ENCODE results near the gene TLE1. TPM values are rescaled to one million over a fixed set of nuclear protein-coding genes. Genes with fewer than 3 reads are reported as not detected.
A peak's percentile ranks its signal among the peaks of the same experiment; 100 is the strongest.

TLE1 gene
- total RNA-seq, 1 experiment from 2014 or later: 79.3 TPM

- Histone ChIP-seq H3K14ac (ENCODE audit: insufficient read depth, low read length) (no peak overlapping the region), H2BK5ac (ENCODE audit: insufficient read length, low read length) (no peak overlapping the region), H4K5ac (ENCODE audit: insufficient read length, low read depth, low read length) (no peak overlapping the region), H3T11ph (ENCODE audit: low read length) (no peak overlapping the region), H2BK20ac (ENCODE audit: low read depth, low read length, poor library complexity, severe bottlenecking) (no peak overlapping the region), H4K8ac (replicated peaks; ENCODE audit: insufficient read length, low read depth, low read length) (no peak overlapping the region), H2BK120ac (ENCODE audit: low read depth, low read length, poor library complexity, severe bottlenecking) (no peak overlapping the region), H2AK5ac (ENCODE audit: insufficient read length, low read length) (no peak overlapping the region), H2BK15ac (ENCODE audit: low read depth, low read length) (no peak overlapping the region), H3K56ac (ENCODE audit: insufficient read length, low read depth, low read length) (no peak overlapping the region), H3K4me2 (ENCODE audit: insufficient read depth, insufficient read length, low read length) (no peak overlapping the region), H3K27me3 (ENCODE audit: insufficient read depth, low read length) (no peaks in the 10 kb centered on the region), H3K23me2 (ENCODE audit: insufficient read length, low read depth, low read length, poor library complexity, severe bottlenecking) (no peaks in the 10 kb centered on the region), H3K27ac (ENCODE audit: insufficient read length, low read depth, low read length) (no peak overlapping the region), H2BK12ac (ENCODE audit: insufficient read length, low read depth, low read length) (no peak overlapping the region), H3K23ac (ENCODE audit: insufficient read length, low read depth, low read length) (no peak overlapping the region), H4K91ac (ENCODE audit: insufficient read length, low read depth, low read length) (no peak overlapping the region), H3K9ac (ENCODE audit: extremely low read depth, insufficient read length, low read length) (no peak overlapping the region), H2AFZ (ENCODE audit: low read length) (no peak overlapping the region), H3K4me1 (ENCODE audit: insufficient read depth, low read length) (peaks cover 2% of the 10 kb centered on the region), H3K18ac (ENCODE audit: insufficient read length, low read depth, low read length) (no peak overlapping the region), H3K79me1 (ENCODE audit: insufficient read depth, low read depth, low read length, poor library complexity, severe bottlenecking) (no peaks in the 10 kb centered on the region), H3K79me2 (ENCODE audit: insufficient read depth, low read length) (no peaks in the 10 kb centered on the region), H3K9me3 (ENCODE audit: control insufficient read depth, low read depth, low read length) (no peaks in the 10 kb centered on the region), H3K4ac (ENCODE audit: low read depth, low read length) (no peak overlapping the region), H4K20me1 (ENCODE audit: control insufficient read depth, insufficient read depth, insufficient read length) (no peaks in the 10 kb centered on the region)
- H3K27me3 Mint-ChIP-seq (ENCODE audit: low read depth): peaks cover 4% of the 10 kb centered on the region
- DNase-seq: no peak
- peak overlapping the region in 1 of 2 experiments; percentile 40; a peak in 1 of 5 replicates for H3K4me3 Mint-ChIP-seq
- H3K27ac Mint-ChIP-seq: peak overlapping the region in 1 of 3 experiments; percentile 68; a peak in 3 of 7 replicates
- no CpG with 5 or more reads among the region's 6 CpGs for WGBS (ENCODE audit: extremely low coverage, insufficient read length, low lambda C conversion rate)
- H3K36me3 Mint-ChIP-seq (ENCODE audit: insufficient read depth in 1 of 3, low read depth in 3 of 3): no peaks in the 10 kb centered on the region
- no peaks in the 10 kb centered on the region for H3K9me3 Mint-ChIP-seq
- H3K4me1 Mint-ChIP-seq: peaks cover 34 to 40% of the 10 kb centered on the region in 2 experiments
- TF ChIP-seq, protein P1, sequence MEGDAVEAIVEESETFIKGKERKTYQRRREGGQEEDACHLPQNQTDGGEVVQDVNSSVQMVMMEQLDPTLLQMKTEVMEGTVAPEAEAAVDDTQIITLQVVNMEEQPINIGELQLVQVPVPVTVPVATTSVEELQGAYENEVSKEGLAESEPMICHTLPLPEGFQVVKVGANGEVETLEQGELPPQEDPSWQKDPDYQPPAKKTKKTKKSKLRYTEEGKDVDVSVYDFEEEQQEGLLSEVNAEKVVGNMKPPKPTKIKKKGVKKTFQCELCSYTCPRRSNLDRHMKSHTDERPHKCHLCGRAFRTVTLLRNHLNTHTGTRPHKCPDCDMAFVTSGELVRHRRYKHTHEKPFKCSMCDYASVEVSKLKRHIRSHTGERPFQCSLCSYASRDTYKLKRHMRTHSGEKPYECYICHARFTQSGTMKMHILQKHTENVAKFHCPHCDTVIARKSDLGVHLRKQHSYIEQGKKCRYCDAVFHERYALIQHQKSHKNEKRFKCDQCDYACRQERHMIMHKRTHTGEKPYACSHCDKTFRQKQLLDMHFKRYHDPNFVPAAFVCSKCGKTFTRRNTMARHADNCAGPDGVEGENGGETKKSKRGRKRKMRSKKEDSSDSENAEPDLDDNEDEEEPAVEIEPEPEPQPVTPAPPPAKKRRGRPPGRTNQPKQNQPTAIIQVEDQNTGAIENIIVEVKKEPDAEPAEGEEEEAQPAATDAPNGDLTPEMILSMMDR (conservative IDR thresholded peaks at IDR 0.05): no peak
These were observed 28.9 kb upstream of the TLE1 start for GRCh38 chr9:81718244-81718643.
